22Rv1 (cell line): ENCODE results near the gene HMGN1.

Experiments used
- CTCF ChIP-seq: fragments of 450-650 bp; IDR thresholded peaks from 2 replicates; pipeline ENCODE4 v1.5.1; 2017; ENCODE audit warnings: mild to moderate bottlenecking
- ZFX ChIP-seq: fragments of 450-650 bp; IDR thresholded peaks from 2 replicates; pipeline ENCODE4 v1.6.1; 2017; ENCODE audit warnings: antibody characterized with exemption, borderline replicate concordance

- TF ChIP-seq CTCF (no peak), ZFX (no peak)
These were observed 13.8 kb upstream of the HMGN1 start for GRCh38 chr21:39362733-39363132.
